Prostate gland (tissue), 2 donors: ENCODE data around the gene AKAP10. TPM values are rescaled to one million over a fixed set of nuclear protein-coding genes. Genes with fewer than 3 reads are reported as not detected.
"Not testable (repeated sequence)": the region's sequence is repeated elsewhere in the genome, so short reads cannot be mapped to it uniquely, and the experiment has no call there.

ENCODE experiments used
- DNase-seq: peaks from one replicate; pipeline ENCODE4 v3.0.0-alpha.2; 2019; ENCODE audit warnings: low spot score
- H3K27ac ChIP-seq, 2 donors: fragments of 200-600 bp; sonication (generic); 2 replicates each; pipeline ENCODE4 v1.5.1; 2017 to 2019
- H3K27me3 ChIP-seq: fragments of 200-600 bp; sonication (generic); replicated peaks from 2 replicates; pipeline ENCODE4 v1.5.1; 2019; ENCODE audit not compliant: insufficient read depth
- H3K36me3 ChIP-seq, 2 donors: fragments of 200-600 bp; sonication (generic); 1 replicate in 1 of 2; 2 replicates in 1 of 2; pipeline versions ENCODE4 v1.5.1 to v1.8.1; 2017 to 2019
- H3K4me1 ChIP-seq: fragments of 200-600 bp; sonication (generic); replicated peaks from 2 replicates; pipeline ENCODE4 v1.5.1; 2019
- H3K4me3 ChIP-seq, 2 donors: fragments of 200-600 bp; sonication (generic); 2 replicates each; pipeline ENCODE4 v1.5.1; 2017 to 2019
- H3K9me3 ChIP-seq: fragments of 200-600 bp; sonication (generic); 2 replicates; pipeline ENCODE4 v1.5.1; 2017
- POLR2A ChIP-seq: fragments of 450-650 bp; IDR thresholded peaks from one replicate; pipeline ENCODE4 v1.6.1; 2016; ENCODE audit warnings: antibody characterized with exemption, mild to moderate bottlenecking
- POLR2AphosphoS5 ChIP-seq: sonication (generic); formaldehyde crosslinking; IDR thresholded peaks from one replicate; pipeline ENCODE4 v1.6.1; 2017; ENCODE audit warnings: antibody characterized with exemption
- WGBS: methylation state at CpG from one replicate; pipeline ENCODE4 v1.1.5; 2018; 5-methylcytosine and 5-hydroxymethylcytosine counted together
- intact Hi-C: fragments of 100-400 bp; cut with DNase I; formaldehyde crosslinking; loops from one replicate; pipeline ENCODE4 v1.14.2; 2022
- total RNA-seq, 2 donors: library from RNA; depleted of rRNA; stranded (reverse); fragments of >200 nt; gene quantifications; one replicate each; pipeline ENCODE4 v1.1.0, GENCODE V29; 2016
- TF ChIP-seq, protein P1 (sequence below), 4 experiments: fragments of 200-600 bp in 2 of 4; fragments of 450-650 bp in 2 of 4; sonication (generic) in 2 of 4; IDR thresholded peaks; 1 replicate in 3 of 4; 2 replicates in 1 of 4; pipeline ENCODE4 v1.5.1; 2016 to 2019; ENCODE audit warnings: antibody characterized with exemption in 4 of 4, mild to moderate bottlenecking in 2 of 4, moderate library complexity in 2 of 4

Gene AKAP10
- total RNA-seq, 2 donors from 2014 or later = 26.8 to 31.7 TPM

- intact Hi-C loops = no loop called here
- H3K27ac ChIP-seq = peak overlapping the region; percentile 87 to 94
- H3K4me3 ChIP-seq = peak overlapping the region; percentile 94 to 99
- H3K36me3 ChIP-seq = no peaks in the 10 kb centered on the region
- H3K27me3 ChIP-seq = no peaks in the 10 kb centered on the region
- 29% methylated on average over 22 of the region's 22 CpGs for WGBS
- no peaks in the 10 kb centered on the region for H3K4me1 ChIP-seq
- DNase-seq = peak; percentile 16
- TF ChIP-seq POLR2AphosphoS5 = no peak
- TF ChIP-seq, protein P1, sequence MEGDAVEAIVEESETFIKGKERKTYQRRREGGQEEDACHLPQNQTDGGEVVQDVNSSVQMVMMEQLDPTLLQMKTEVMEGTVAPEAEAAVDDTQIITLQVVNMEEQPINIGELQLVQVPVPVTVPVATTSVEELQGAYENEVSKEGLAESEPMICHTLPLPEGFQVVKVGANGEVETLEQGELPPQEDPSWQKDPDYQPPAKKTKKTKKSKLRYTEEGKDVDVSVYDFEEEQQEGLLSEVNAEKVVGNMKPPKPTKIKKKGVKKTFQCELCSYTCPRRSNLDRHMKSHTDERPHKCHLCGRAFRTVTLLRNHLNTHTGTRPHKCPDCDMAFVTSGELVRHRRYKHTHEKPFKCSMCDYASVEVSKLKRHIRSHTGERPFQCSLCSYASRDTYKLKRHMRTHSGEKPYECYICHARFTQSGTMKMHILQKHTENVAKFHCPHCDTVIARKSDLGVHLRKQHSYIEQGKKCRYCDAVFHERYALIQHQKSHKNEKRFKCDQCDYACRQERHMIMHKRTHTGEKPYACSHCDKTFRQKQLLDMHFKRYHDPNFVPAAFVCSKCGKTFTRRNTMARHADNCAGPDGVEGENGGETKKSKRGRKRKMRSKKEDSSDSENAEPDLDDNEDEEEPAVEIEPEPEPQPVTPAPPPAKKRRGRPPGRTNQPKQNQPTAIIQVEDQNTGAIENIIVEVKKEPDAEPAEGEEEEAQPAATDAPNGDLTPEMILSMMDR (IDR thresholded peaks at IDR 0.05) = no peak
- TF ChIP-seq POLR2A = no peak
- H3K9me3 ChIP-seq = no peaks in the 10 kb centered on the region
Measured at GRCh38 chr17:19978209-19978802, 678 bp upstream of the AKAP10 start.

DNA sequence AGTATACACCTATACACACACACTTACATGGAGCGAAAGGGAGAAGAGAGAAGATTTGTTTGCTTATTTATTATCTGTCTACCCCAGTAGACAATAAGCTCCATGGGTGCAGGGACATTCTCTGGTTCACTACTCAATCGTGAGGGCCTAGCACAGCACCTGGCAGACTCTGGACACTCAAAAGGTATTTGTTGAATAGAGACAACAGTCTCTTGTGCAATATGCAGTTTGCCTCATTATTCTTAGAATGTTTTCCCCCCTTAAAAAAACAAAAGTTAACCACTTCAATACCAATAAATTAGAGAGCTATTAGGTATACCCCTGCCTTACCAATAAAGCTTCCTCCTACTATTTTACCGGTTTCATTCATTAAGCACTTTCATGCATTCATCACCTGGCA lies 2.0 kb downstream of the AKAP10 start:
- WGBS = 80% methylated on average over 3 of the region's 3 CpGs
- Histone ChIP-seq H3K4me1 (no peaks in the 10 kb centered on the region), H3K36me3 (no peaks in the 10 kb centered on the region), H3K4me3 (no peak overlapping the region), H3K27ac (no peak overlapping the region), H3K27me3 (no peaks in the 10 kb centered on the region), H3K9me3 (no peaks in the 10 kb centered on the region)
- intact Hi-C loops = no loop called here
- no peak for DNase-seq
- TF ChIP-seq POLR2AphosphoS5 = no peak
- TF ChIP-seq POLR2A = no peak
- TF ChIP-seq, protein P1 (IDR thresholded peaks at IDR 0.05) = no peak

- Histone ChIP-seq H3K9me3 (no peaks in the 10 kb centered on the region), H3K27me3 (no peaks in the 10 kb centered on the region), H3K4me3 (no peak overlapping the region), H3K27ac (no peak overlapping the region), H3K36me3 (no peaks in the 10 kb centered on the region), H3K4me1 (no peaks in the 10 kb centered on the region)
- intact Hi-C loops = no loop called here
- no peak for DNase-seq
- WGBS = 75% methylated on average over 2 of the region's 2 CpGs
- no peak for TF ChIP-seq POLR2A
- TF ChIP-seq, protein P1 (IDR thresholded peaks at IDR 0.05) = no peak
- TF ChIP-seq POLR2AphosphoS5 = no peak
Measured at GRCh38 chr17:19973156-19973555, 4.5 kb downstream of the AKAP10 start.

GRCh38 chr17:19962954-19963353 lies 14.7 kb downstream of the AKAP10 start:
- H3K36me3 ChIP-seq, H3K4me3 ChIP-seq, DNase-seq, H3K27me3 ChIP-seq, H3K4me1 ChIP-seq, intact Hi-C loops, H3K9me3 ChIP-seq, H3K27ac ChIP-seq: not testable (repeated sequence)
- WGBS = 93% methylated on average over 2 of the region's 2 CpGs

DNA sequence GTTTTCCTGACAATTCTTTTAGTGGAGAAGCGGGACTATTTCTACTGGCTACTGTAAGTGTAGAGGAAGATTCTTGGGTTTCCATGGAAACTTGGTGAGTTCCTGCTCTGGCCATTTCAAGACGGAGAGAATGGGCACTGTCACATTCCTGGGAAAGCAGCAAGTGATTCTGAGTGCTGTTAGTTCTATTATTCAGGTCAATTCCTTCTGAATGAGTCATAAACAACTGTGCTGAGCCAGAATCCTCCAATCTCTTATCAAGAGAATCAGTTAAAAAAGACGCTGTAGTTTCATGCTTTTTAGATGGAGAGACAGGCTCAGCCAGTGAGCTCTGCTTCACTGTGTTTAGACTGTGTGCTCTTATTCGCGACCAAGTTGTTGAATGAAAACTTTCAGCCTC lies 19.6 kb downstream of the AKAP10 start:
- H3K9me3 ChIP-seq = no peaks in the 10 kb centered on the region
- intact Hi-C loops = no loop called here
- H3K4me1 ChIP-seq = no peaks in the 10 kb centered on the region
- H3K27me3 ChIP-seq = no peaks in the 10 kb centered on the region
- DNase-seq = no peak
- H3K4me3 ChIP-seq = no peak overlapping the region
- H3K27ac ChIP-seq = no peak overlapping the region
- WGBS = 38% methylated on average over 5 of the region's 5 CpGs
- H3K36me3 ChIP-seq = no peaks in the 10 kb centered on the region
- TF ChIP-seq POLR2A (no peak), POLR2AphosphoS5 (no peak)
- TF ChIP-seq, protein P1 (IDR thresholded peaks at IDR 0.05) = no peak
